Lung (tissue), 12 donors: ENCODE measurements around the gene TSBP1. TPM values are rescaled to one million over a fixed set of nuclear protein-coding genes. Genes with fewer than 3 reads are reported as not detected.

Experiments
- ATAC-seq: fragments of 200-7000 bp; cut with Tn5 transposase; one replicate; pipeline ENCODE4 v1.9.1; 2020; ENCODE audit warnings: moderate number of reproducible peaks; ENCODE audit not compliant: insufficient read depth, low FRiP score
- DNase-seq, 3 donors: peaks; one replicate each; pipeline ENCODE4 v3.0.0-alpha.2; 2013 to 2017
- H3K27ac ChIP-seq, 2 donors: one replicate each; pipeline ENCODE4 v1.5.1; 2013; ENCODE audit warnings: mild to moderate bottlenecking in 2 of 2, moderate library complexity in 2 of 2, control low read depth in 1 of 2, inconsistent platforms in 1 of 2, low read depth in 1 of 2, low read length in 1 of 2
- H3K27me3 ChIP-seq, 3 donors: one replicate each; pipeline ENCODE4 v1.5.1; 2013; ENCODE audit warnings: low read length in 2 of 3; ENCODE audit not compliant: control insufficient read depth in 3 of 3, insufficient read depth in 3 of 3
- H3K36me3 ChIP-seq, 4 donors: one replicate each; pipeline ENCODE4 v1.5.1; 2013; ENCODE audit warnings: low read length in 4 of 4, mild to moderate bottlenecking in 1 of 4, moderate library complexity in 1 of 4; ENCODE audit not compliant: control insufficient read depth in 4 of 4, insufficient read depth in 4 of 4
- H3K4me1 ChIP-seq, 5 donors: one replicate each; pipeline ENCODE4 v1.5.1; 2013; ENCODE audit warnings: low read length in 5 of 5, mild to moderate bottlenecking in 2 of 5, moderate library complexity in 1 of 5; ENCODE audit not compliant: control insufficient read depth in 5 of 5, insufficient read depth in 5 of 5
- H3K4me3 ChIP-seq: one replicate; pipeline ENCODE4 v1.5.1; 2013; ENCODE audit warnings: mild to moderate bottlenecking, control low read depth, moderate library complexity
- H3K9ac ChIP-seq, 2 donors: one replicate each; pipeline ENCODE4 v1.5.1; 2013; ENCODE audit warnings: low read length in 2 of 2, control low read depth in 1 of 2; ENCODE audit not compliant: insufficient read depth in 1 of 2
- H3K9me3 ChIP-seq, 4 donors: one replicate each; pipeline ENCODE4 v1.5.1; 2013; ENCODE audit warnings: low read length in 3 of 4, mild to moderate bottlenecking in 1 of 4, moderate library complexity in 1 of 4; ENCODE audit not compliant: control insufficient read depth in 4 of 4, insufficient read depth in 3 of 4
- CTCF ChIP-seq: IDR thresholded peaks from 2 replicates; pipeline ENCODE4 v1.5.1; 2012; ENCODE audit warnings: mild to moderate bottlenecking; ENCODE audit errors: control extremely low read depth, extremely low read depth
- WGBS, 2 donors: extraction: QIAGEN DNeasy Blood & Tissue Kit; methylation state at CpG; one replicate each; pipeline ENCODE4 v1.1.7; 2013; 5-methylcytosine and 5-hydroxymethylcytosine counted together
- polyA plus RNA-seq, 2 donors: library from polyadenylated mRNA; stranded (reverse); fragments of 200-250 nt; gene quantifications; one replicate each; pipeline ENCODE4 v1.2.1, GENCODE V29; 2013
- total RNA-seq, 2 donors: library from RNA; depleted of rRNA in 1 of 2; stranded (reverse); fragments of >200 nt in 1 of 2; gene quantifications; one replicate each; pipeline ENCODE4 v1.2.1, GENCODE V29; 2014 to 2021
- donor health status: control.
- donor health status: control.
- donor health status: Bipolar disorder and iron deficiency.
- donor health status: healthy.
- donor health status: DM: yes; HTN: yes; CAD: no.

TSBP1 gene
- total and polyA plus RNA-seq, 4 donors, result not detected

- H3K9me3 ChIP-seq, result no peaks in the 10 kb centered on the region
- H3K27me3 ChIP-seq, result peaks cover 3 to 45% (median 26%) of the 10 kb centered on the region in 3 donors
- no peak overlapping the region for H3K27ac ChIP-seq
- no peak overlapping the region for H3K4me3 ChIP-seq
- H3K4me1 ChIP-seq, result no peaks in the 10 kb centered on the region
- WGBS, 2 donors, result 6 to 10% methylated on average over 11 of the region's 11 CpGs
- no peak overlapping the region for H3K9ac ChIP-seq
- TF ChIP-seq CTCF, result peak; percentile 94
- no peaks in the 10 kb centered on the region for H3K36me3 ChIP-seq
- DNase-seq, result peak; percentile 72 to 82 (median 82)
- ATAC-seq, result no peak
Observed at GRCh38 chr6:32413427-32414047, 41.8 kb upstream of the TSBP1 start.

GRCh38 chr6:32411566-32412327 lies 40.0 kb upstream of the TSBP1 start:
- no peak overlapping the region for H3K27ac ChIP-seq
- no peaks in the 10 kb centered on the region for H3K9me3 ChIP-seq
- no peak for TF ChIP-seq CTCF
- WGBS, 2 donors, result 87 to 89% methylated on average over 9 of the region's 9 CpGs
- H3K4me3 ChIP-seq, result no peak overlapping the region
- no peak for ATAC-seq
- no peak for DNase-seq
- no peaks in the 10 kb centered on the region for H3K36me3 ChIP-seq
- H3K9ac ChIP-seq, result no peak overlapping the region
- peaks cover 3 to 40% (median 33%) of the 10 kb centered on the region in 3 donors for H3K27me3 ChIP-seq
- no peaks in the 10 kb centered on the region for H3K4me1 ChIP-seq

- Histone ChIP-seq H3K9me3 (no peaks in the 10 kb centered on the region), H3K4me3 (no peak overlapping the region), H3K27ac (no peak overlapping the region), H3K36me3 (no peaks in the 10 kb centered on the region), H3K4me1 (no peaks in the 10 kb centered on the region), H3K27me3 (peaks cover 0 to 38% (median 33%) of the 10 kb centered on the region in 3 donors), H3K9ac (no peak overlapping the region)
- WGBS, 2 donors, result 54 to 60% methylated on average over 5 of the region's 5 CpGs
- ATAC-seq, result no peak
- DNase-seq, result no peak
- no peak for TF ChIP-seq CTCF
Observed at GRCh38 chr6:32410906-32411305, 39.2 kb upstream of the TSBP1 start.
